GM04503 (cell line): ENCODE results near the gene PPIL1.
"Not testable (repeated sequence)": the region's sequence is repeated elsewhere in the genome, so short reads cannot be mapped to it uniquely, and the experiment has no call there.

ENCODE experiments used
- DNase-seq: peaks from one replicate; pipeline ENCODE4 v3.0.0-alpha.2; 2012; ENCODE audit warnings: low read depth

Gene PPIL1

GRCh38 chr6:36874443-36875249 lies at the start of gene PPIL1:
Gene PPIL1, minus strand, starts transcription at chr6:36874803. Its CDS starts 31 bp downstream, at chr6:36874772.
- peak; percentile 62 for DNase-seq

- DNase-seq, result no peak
Observed at GRCh38 chr6:36924131-36924530, 49.5 kb upstream of the PPIL1 start.

GRCh38 chr6:36920546-36920945 lies 45.9 kb upstream of the PPIL1 start:
- peak; percentile 32 for DNase-seq

GRCh38 chr6:36920049-36920448 lies 45.4 kb upstream of the PPIL1 start:
- no peak for DNase-seq

GRCh38 chr6:36917541-36918193 lies 43.1 kb upstream of the PPIL1 start:
- DNase-seq, result peak; percentile 97

- no peak for DNase-seq
Observed at GRCh38 chr6:36916126-36916525, 41.5 kb upstream of the PPIL1 start.

- DNase-seq, result no peak
Observed at GRCh38 chr6:36915599-36915998, 41.0 kb upstream of the PPIL1 start.

GRCh38 chr6:36914227-36914794 lies 39.7 kb upstream of the PPIL1 start:
- no peak for DNase-seq

GRCh38 chr6:36913082-36913481 lies 38.5 kb upstream of the PPIL1 start:
- DNase-seq, result no peak

GRCh38 chr6:36912586-36912985 lies 38.0 kb upstream of the PPIL1 start:
- DNase-seq, result peak; percentile 79

- no peak for DNase-seq
Observed at GRCh38 chr6:36912030-36912454, 37.4 kb upstream of the PPIL1 start.

GRCh38 chr6:36908747-36909146 lies 34.1 kb upstream of the PPIL1 start:
- DNase-seq, result no peak

- no peak for DNase-seq
Observed at GRCh38 chr6:36907781-36908180, 33.2 kb upstream of the PPIL1 start.

GRCh38 chr6:36906539-36907325 lies 32.1 kb upstream of the PPIL1 start:
- no peak for DNase-seq

GRCh38 chr6:36904851-36905393 lies 30.3 kb upstream of the PPIL1 start:
- DNase-seq, result no peak

GRCh38 chr6:36904114-36904513 lies 29.5 kb upstream of the PPIL1 start:
- no peak for DNase-seq

GRCh38 chr6:36897609-36898008 lies 23.0 kb upstream of the PPIL1 start:
- no peak for DNase-seq

GRCh38 chr6:36893976-36894932 lies 19.7 kb upstream of the PPIL1 start:
- DNase-seq, result no peak

- not testable (repeated sequence) for DNase-seq
Observed at GRCh38 chr6:36891153-36891552, 16.6 kb upstream of the PPIL1 start.

GRCh38 chr6:36890112-36890663 lies 15.6 kb upstream of the PPIL1 start:
- DNase-seq, result no peak
